C4-2B (cell line): ENCODE results near the gene ASNS.
A peak's percentile ranks its signal among the peaks of the same experiment; 100 is the strongest.
"Not testable (repeated sequence)": the region's sequence is repeated elsewhere in the genome, so short reads cannot be mapped to it uniquely, and the experiment has no call there.

Source experiments
- H3K27ac ChIP-seq: fragments of 450-650 bp; 2 replicates; pipeline ENCODE4 v1.5.1; 2017
- ZFX ChIP-seq: fragments of 450-650 bp; IDR thresholded peaks from 2 replicates; pipeline ENCODE4 v1.6.1; 2017
- TF ChIP-seq, protein P1 (sequence below): fragments of 450-650 bp; conservative IDR thresholded peaks from 2 replicates; pipeline ENCODE4 v1.5.1; 2017; ENCODE audit warnings: mild to moderate bottlenecking

The ASNS gene, protein sequence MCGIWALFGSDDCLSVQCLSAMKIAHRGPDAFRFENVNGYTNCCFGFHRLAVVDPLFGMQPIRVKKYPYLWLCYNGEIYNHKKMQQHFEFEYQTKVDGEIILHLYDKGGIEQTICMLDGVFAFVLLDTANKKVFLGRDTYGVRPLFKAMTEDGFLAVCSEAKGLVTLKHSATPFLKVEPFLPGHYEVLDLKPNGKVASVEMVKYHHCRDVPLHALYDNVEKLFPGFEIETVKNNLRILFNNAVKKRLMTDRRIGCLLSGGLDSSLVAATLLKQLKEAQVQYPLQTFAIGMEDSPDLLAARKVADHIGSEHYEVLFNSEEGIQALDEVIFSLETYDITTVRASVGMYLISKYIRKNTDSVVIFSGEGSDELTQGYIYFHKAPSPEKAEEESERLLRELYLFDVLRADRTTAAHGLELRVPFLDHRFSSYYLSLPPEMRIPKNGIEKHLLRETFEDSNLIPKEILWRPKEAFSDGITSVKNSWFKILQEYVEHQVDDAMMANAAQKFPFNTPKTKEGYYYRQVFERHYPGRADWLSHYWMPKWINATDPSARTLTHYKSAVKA

DNA sequence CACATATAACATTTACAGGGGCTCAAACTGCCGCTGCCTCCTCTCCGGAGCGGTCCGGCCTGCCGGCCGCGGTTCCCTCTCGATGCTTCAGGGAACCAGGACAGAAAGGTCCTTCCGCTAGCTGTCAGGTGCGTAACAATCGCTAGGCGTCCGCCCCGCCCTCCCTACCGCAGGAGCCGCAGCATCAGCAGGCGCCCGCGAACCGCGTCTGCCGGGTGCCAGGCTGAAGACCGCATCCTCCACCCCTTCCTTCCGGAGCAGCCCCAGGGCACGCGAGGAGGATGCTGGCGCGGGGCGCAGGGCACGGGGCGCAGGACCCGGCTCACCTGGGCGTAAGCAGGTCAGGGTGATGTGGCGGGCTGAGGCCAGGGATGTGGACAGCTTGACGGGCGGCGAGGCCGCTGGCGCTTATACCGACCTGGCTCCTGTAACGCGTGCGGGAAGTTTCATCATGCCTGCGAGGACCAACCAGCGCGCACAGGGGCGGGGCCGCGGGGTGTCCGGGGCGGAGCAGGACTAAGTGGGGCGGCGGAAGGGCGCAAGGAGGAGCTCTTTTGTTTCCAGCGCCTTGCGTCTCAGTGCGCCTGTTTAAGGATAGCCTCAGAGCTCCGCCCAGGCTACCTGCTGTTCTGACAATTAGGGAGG lies at the start of gene ASNS:
ASNS (minus strand) TSS at position 384 of the 645 bp plus-strand sequence. CDS start 3,252 bp downstream, outside the sequence.
- H3K27ac ChIP-seq = peak within 1 kb of the TSS; percentile 68
- TF ChIP-seq ZFX = peak; percentile 72
- TF ChIP-seq, protein P1, sequence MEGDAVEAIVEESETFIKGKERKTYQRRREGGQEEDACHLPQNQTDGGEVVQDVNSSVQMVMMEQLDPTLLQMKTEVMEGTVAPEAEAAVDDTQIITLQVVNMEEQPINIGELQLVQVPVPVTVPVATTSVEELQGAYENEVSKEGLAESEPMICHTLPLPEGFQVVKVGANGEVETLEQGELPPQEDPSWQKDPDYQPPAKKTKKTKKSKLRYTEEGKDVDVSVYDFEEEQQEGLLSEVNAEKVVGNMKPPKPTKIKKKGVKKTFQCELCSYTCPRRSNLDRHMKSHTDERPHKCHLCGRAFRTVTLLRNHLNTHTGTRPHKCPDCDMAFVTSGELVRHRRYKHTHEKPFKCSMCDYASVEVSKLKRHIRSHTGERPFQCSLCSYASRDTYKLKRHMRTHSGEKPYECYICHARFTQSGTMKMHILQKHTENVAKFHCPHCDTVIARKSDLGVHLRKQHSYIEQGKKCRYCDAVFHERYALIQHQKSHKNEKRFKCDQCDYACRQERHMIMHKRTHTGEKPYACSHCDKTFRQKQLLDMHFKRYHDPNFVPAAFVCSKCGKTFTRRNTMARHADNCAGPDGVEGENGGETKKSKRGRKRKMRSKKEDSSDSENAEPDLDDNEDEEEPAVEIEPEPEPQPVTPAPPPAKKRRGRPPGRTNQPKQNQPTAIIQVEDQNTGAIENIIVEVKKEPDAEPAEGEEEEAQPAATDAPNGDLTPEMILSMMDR = no peak; the same call in 1 of the 2 replicates

- H3K27ac ChIP-seq = not testable (repeated sequence)
These were observed 49.0 kb upstream of the ASNS start for GRCh38 chr7:97921254-97921653.

GRCh38 chr7:97915267-97915666 lies 43.1 kb upstream of the ASNS start:
- not testable (repeated sequence) for H3K27ac ChIP-seq

DNA sequence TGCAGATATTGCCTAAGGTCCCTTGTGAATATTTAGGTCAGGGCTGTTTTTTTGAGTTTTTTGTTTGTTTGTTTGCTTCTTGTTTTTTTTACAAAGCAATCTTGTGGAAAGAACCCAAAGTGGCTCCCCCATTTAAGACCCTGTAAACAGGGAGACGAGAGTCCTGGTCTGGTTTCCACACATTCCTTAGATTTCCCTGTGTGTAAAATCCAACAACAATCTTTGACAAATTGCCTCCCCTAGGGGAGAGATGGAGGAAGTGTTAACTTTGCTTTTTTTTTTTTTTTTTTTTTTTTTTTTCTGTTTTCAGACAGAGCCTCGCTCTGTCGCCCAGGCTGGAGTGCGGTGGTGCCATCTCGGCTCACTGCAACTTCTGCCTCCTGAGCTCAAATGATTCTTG lies 40.1 kb upstream of the ASNS start:
- H3K27ac ChIP-seq = not testable (repeated sequence)

DNA sequence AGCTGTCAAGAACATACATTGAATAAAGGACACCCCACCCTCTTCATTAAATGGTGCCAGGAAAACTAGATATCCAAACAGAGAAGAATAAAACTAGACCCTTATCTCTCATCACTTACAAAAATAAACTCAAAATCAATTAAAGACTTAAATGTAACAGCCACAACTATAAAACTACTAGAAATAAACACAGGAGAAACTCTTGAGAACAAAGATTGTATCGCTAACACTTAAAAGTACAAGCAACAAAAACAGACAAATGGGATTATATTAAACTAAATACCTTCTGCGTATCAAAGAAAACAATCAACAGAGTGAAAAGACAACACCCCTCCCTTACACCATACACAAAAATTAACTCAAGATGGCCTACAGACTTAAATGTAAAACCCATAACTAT lies 24.7 kb upstream of the ASNS start:
- H3K27ac ChIP-seq = not testable (repeated sequence)

- H3K27ac ChIP-seq = not testable (repeated sequence)
- TF ChIP-seq, protein P1 = peak; percentile 28
These were observed 19.5 kb upstream of the ASNS start for GRCh38 chr7:97891721-97892120.

DNA sequence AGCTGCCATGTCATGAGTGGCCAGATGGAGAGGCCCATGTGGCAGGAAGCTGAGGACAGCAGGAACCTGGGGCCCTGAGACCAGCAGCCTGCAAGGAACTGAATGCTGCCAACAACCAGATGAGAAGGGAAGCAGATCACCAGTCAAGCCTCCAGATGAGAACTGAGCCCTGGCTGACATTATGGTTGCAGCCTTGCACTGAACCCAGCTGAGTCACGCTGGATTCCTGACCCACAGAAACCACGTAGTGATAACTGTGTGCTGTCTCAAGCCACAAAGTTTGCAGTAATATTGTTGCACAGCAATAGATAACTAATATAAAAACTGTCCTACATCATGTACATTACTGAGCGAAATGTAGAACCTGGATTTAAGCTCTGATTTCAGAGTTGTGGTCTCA lies 7.3 kb upstream of the ASNS start:
- not testable (repeated sequence) for H3K27ac ChIP-seq

DNA sequence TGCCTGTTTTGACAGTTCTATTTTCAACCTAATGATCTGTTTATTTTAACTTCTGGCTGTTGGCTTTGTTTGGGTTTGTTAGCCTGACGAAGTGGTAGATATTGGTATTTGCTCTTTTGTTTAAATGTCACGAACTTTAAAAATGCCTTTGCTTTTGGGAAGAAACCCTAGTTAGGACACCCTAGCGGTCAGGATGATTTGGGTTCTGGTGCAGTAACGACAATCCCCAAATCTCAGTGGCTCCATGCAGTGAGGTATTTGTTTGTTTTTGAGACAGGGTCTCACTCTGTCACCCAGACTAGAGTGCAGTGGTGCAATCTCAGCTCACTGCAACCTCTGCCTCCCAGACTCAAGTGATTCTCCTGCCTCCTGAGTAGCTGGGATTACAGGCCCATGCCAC lies 2.7 kb upstream of the ASNS start:
- H3K27ac ChIP-seq = not testable (repeated sequence)

GRCh38 chr7:97873606-97874005 lies 1.4 kb upstream of the ASNS start:
- no peak for TF ChIP-seq ZFX
- TF ChIP-seq, protein P1 = no peak

GRCh38 chr7:97871659-97872024 lies 566 bp downstream of the ASNS start:
- peak overlapping the region; percentile 68 for H3K27ac ChIP-seq
- TF ChIP-seq, protein P1 = no peak
- TF ChIP-seq ZFX = no peak

More at GRCh38 chr7:97873606-97874005, 1.4 kb upstream of the ASNS start:
- no peak overlapping the region for H3K27ac ChIP-seq
